H1 (cell line): ENCODE data around the gene TBC1D7. TPM values are rescaled to one million over a fixed set of nuclear protein-coding genes. Genes with fewer than 3 reads are reported as not detected.

Source experiments
- CTCF ChIA-PET: fragments of 300-600 bp; sonication (Branson Sonifier 250); formaldehyde crosslinking; loops from one replicate; lab custom pipeline; 2021; ENCODE audit not compliant: partially characterized antibody; lab: Charles Lee
- POLR2A ChIA-PET: fragments of 300-600 bp; sonication (Branson Sonifier 250); formaldehyde crosslinking; loops from one replicate; lab custom pipeline; 2021; ENCODE audit warnings: inconsistent platforms; ENCODE audit not compliant: partially characterized antibody; lab: Charles Lee
- DNase-seq, 2 experiments: peaks; one replicate each; pipeline versions ENCODE4 v3.0.0 to v3.0.0-alpha.2; 2010 to 2022; ENCODE audit warnings: low spot score in 2 of 2, low read depth in 1 of 2, mixed read lengths in 1 of 2
- FAIRE-seq: peaks from 2 replicates; lab custom pipeline; 2011; peaks lifted over from hg19 to GRCh38; lab: Jason Lieb, UNC
- H2AFZ ChIP-seq: 2 replicates; pipeline ENCODE4 v1.8.1; 2012; ENCODE audit warnings: low read length, inconsistent platforms
- H2AK5ac ChIP-seq: 2 replicates; pipeline ENCODE4 v1.6.1; 2013; ENCODE audit warnings: low read depth, low read length
- H2BK120ac ChIP-seq: replicated peaks from 2 replicates; pipeline ENCODE3; 2013; ENCODE audit warnings: low read depth, low read length, inconsistent platforms
- H2BK12ac ChIP-seq: 2 replicates; pipeline ENCODE4 v1.6.1; 2013; ENCODE audit warnings: low read depth, low read length
- H2BK15ac ChIP-seq: 2 replicates; pipeline ENCODE4 v1.6.1; 2013; ENCODE audit warnings: low read length
- H2BK20ac ChIP-seq: 2 replicates; pipeline ENCODE4 v1.6.1; 2013; ENCODE audit warnings: low read length
- H2BK5ac ChIP-seq: 2 replicates; pipeline ENCODE4 v1.6.1; 2013; ENCODE audit warnings: low read depth, low read length
- H3K14ac ChIP-seq: 2 replicates; pipeline ENCODE4 v1.6.1; 2013; ENCODE audit warnings: inconsistent platforms; ENCODE audit not compliant: insufficient read length
- H3K18ac ChIP-seq: 2 replicates; pipeline ENCODE4 v1.6.1; 2013; ENCODE audit warnings: low read length; ENCODE audit errors: extremely low read depth
- H3K23ac ChIP-seq: 2 replicates; pipeline ENCODE4 v1.6.1; 2013; ENCODE audit warnings: inconsistent platforms; ENCODE audit not compliant: insufficient read length
- H3K23me2 ChIP-seq: 2 replicates; pipeline ENCODE4 v1.6.1; 2013; ENCODE audit warnings: low read depth, low read length
- H3K27ac ChIP-seq: 2 replicates; pipeline ENCODE4 v1.6.1; 2011; ENCODE audit warnings: low read depth, low read length, inconsistent platforms
- H3K27me3 ChIP-seq, 4 experiments: replicated peaks in 1 of 4; 1 replicate in 1 of 4; 2 replicates in 3 of 4; pipeline versions ENCODE4 v1.6.1 to v1.8.1; 2011 to 2013; ENCODE audit warnings: low read length in 3 of 4, mild to moderate bottlenecking in 3 of 4, inconsistent platforms in 2 of 4, mixed read lengths in 2 of 4, moderate library complexity in 1 of 4; ENCODE audit not compliant: control insufficient read depth in 3 of 4, insufficient read depth in 3 of 4; ENCODE audit errors: extremely low read depth in 1 of 4
- H3K36me3 ChIP-seq, 4 experiments: 2 replicates each; pipeline versions ENCODE4 v1.6.1 to v1.8.1; 2011 to 2013; ENCODE audit warnings: mild to moderate bottlenecking in 4 of 4, low read length in 3 of 4, moderate library complexity in 2 of 4, control low read depth in 1 of 4, inconsistent platforms in 1 of 4; ENCODE audit not compliant: insufficient read depth in 4 of 4, control insufficient read depth in 2 of 4
- H3K4ac ChIP-seq: replicated peaks from 2 replicates; pipeline ENCODE3; 2013; ENCODE audit warnings: low read length, low read depth, mixed read lengths, inconsistent platforms; ENCODE audit not compliant: insufficient read length
- H3K4me1 ChIP-seq, 4 experiments: replicated peaks in 1 of 4; 1 replicate in 1 of 4; 2 replicates in 3 of 4; pipeline versions ENCODE4 v1.6.1 to v1.8.1; 2011 to 2013; ENCODE audit warnings: low read length in 3 of 4, inconsistent platforms in 2 of 4, mixed read lengths in 1 of 4; ENCODE audit not compliant: insufficient read depth in 4 of 4, control insufficient read depth in 3 of 4
- H3K4me2 ChIP-seq, 2 experiments: 2 replicates each; pipeline versions ENCODE4 v1.6.1 to v1.8.1; 2011 to 2013; ENCODE audit warnings: low read depth in 2 of 2, low read length in 2 of 2, control low read depth in 1 of 2, inconsistent platforms in 1 of 2, mild to moderate bottlenecking in 1 of 2; ENCODE audit not compliant: insufficient read depth in 1 of 2
- H3K4me3 ChIP-seq, 4 experiments: fragments of 200-600, 300-600 bp in 1 of 4; sonication (generic), shearing (Covaris generic), sonication (Bioruptor Twin) in 1 of 4; 2 replicates each; pipeline versions ENCODE4 v1.5.1 to v1.8.1; 2011 to 2016; ENCODE audit warnings: low read length in 4 of 4, low read depth in 3 of 4, control low read depth in 2 of 4, inconsistent platforms in 2 of 4, mild to moderate bottlenecking in 2 of 4, mixed read lengths in 1 of 4, moderate library complexity in 1 of 4; ENCODE audit not compliant: insufficient read depth in 2 of 4; ENCODE audit errors: extremely low read depth in 1 of 4
- H3K56ac ChIP-seq: replicated peaks from 2 replicates; pipeline ENCODE3; 2013; ENCODE audit warnings: low read depth, mild to moderate bottlenecking, mixed read lengths, low read length, inconsistent platforms; ENCODE audit not compliant: insufficient read length
- H3K79me1 ChIP-seq: 2 replicates; pipeline ENCODE4 v1.6.1; 2013; ENCODE audit warnings: low read depth, low read length, control low read depth
- H3K79me2 ChIP-seq, 2 experiments: 2 replicates each; pipeline versions ENCODE4 v1.6.1 to v1.8.1; 2012 to 2013; ENCODE audit warnings: low read length in 2 of 2, mild to moderate bottlenecking in 2 of 2, inconsistent platforms in 1 of 2; ENCODE audit not compliant: insufficient read depth in 2 of 2, control insufficient read depth in 1 of 2
- H3K9ac ChIP-seq, 4 experiments: replicated peaks in 1 of 4; 1 replicate in 1 of 4; 2 replicates in 3 of 4; pipeline versions ENCODE4 v1.6.1 to v1.8.1; 2011 to 2013; ENCODE audit warnings: low read depth in 3 of 4, low read length in 3 of 4, control low read depth in 2 of 4, mild to moderate bottlenecking in 2 of 4, moderate library complexity in 2 of 4, inconsistent platforms in 1 of 4; ENCODE audit errors: extremely low read depth in 1 of 4
- H3K9me3 ChIP-seq, 2 experiments: 2 replicates each; pipeline versions ENCODE4 v1.6.1 to v1.8.1; 2012 to 2013; ENCODE audit warnings: mild to moderate bottlenecking in 2 of 2, moderate library complexity in 2 of 2, control low read depth in 1 of 2, inconsistent platforms in 1 of 2, low read depth in 1 of 2, low read length in 1 of 2, mixed read lengths in 1 of 2; ENCODE audit not compliant: insufficient read depth in 2 of 2
- H4K20me1 ChIP-seq, 2 experiments: replicated peaks in 1 of 2; 2 replicates each; pipeline versions ENCODE3 to v1.8.1; 2011 to 2013; ENCODE audit warnings: inconsistent platforms in 2 of 2, low read length in 2 of 2, mild to moderate bottlenecking in 1 of 2; ENCODE audit not compliant: insufficient read depth in 2 of 2, control insufficient read depth in 1 of 2
- H4K5ac ChIP-seq: 2 replicates; pipeline ENCODE4 v1.6.1; 2013; ENCODE audit warnings: low read length, low read depth, mixed read lengths, inconsistent platforms; ENCODE audit not compliant: insufficient read length
- H4K8ac ChIP-seq: 2 replicates; pipeline ENCODE4 v1.8.0; 2013; ENCODE audit warnings: mild to moderate bottlenecking, moderate library complexity, low read length, inconsistent platforms; ENCODE audit not compliant: insufficient read depth; ENCODE audit errors: extremely low read depth
- H4K91ac ChIP-seq: replicated peaks from 2 replicates; pipeline ENCODE3; 2013; ENCODE audit warnings: low read length, mixed read lengths, inconsistent platforms; ENCODE audit not compliant: insufficient read length
- ASH2L ChIP-seq: fragments of 200-600, 300-600 bp; sonication (generic); IDR thresholded peaks from one replicate; pipeline ENCODE4 v1.7.1; 2017; ENCODE audit warnings: low read length
- CHD2 ChIP-seq: IDR thresholded peaks from 2 replicates; pipeline ENCODE4 v1.6.1; 2012; ENCODE audit warnings: low read length, improper control_type of control experiment
- HDAC6 ChIP-seq: IDR thresholded peaks from one replicate; pipeline ENCODE4 v1.7.1; 2012; ENCODE audit warnings: low read depth, mild to moderate bottlenecking, inconsistent platforms, low read length, moderate library complexity
- KDM1A ChIP-seq: fragments of 200-600, 300-600 bp; sonication (generic); IDR thresholded peaks from 2 replicates; pipeline ENCODE4 v1.7.1; 2016; ENCODE audit warnings: mild to moderate bottlenecking, low read length, borderline replicate concordance
- POU5F1 ChIP-seq: IDR thresholded peaks from 2 replicates; pipeline ENCODE4 v1.6.1; 2011; ENCODE audit warnings: low read depth, mild to moderate bottlenecking, low read length, moderate library complexity
- SUZ12 ChIP-seq: fragments of 200-600 bp; sonication (generic); IDR thresholded peaks from 2 replicates; pipeline ENCODE4 v1.6.1; 2012; ENCODE audit warnings: mild to moderate bottlenecking, inconsistent platforms, low read length, moderate library complexity, mixed read lengths
- TAF1 ChIP-seq: IDR thresholded peaks from 2 replicates; pipeline ENCODE4 v1.6.1; 2011; ENCODE audit warnings: mild to moderate bottlenecking, low read depth, low read length
- WGBS, 2 experiments: shearing (Covaris generic) in 1 of 2; methylation state at CpG; one replicate each; pipeline versions ENCODE4 v1.1.6 to v1.1.7; 2013 to 2015; ENCODE audit warnings: low lambda C conversion rate in 2 of 2, mixed read lengths in 2 of 2, inconsistent platforms in 1 of 2, low coverage in 1 of 2, missing lambda C conversion rate in 1 of 2; ENCODE audit not compliant: insufficient replicate concordance in 2 of 2, insufficient coverage in 1 of 2, insufficient read length in 1 of 2; ENCODE audit errors: extremely low coverage in 1 of 2, missing lambda C conversion rate in 1 of 2; 5-methylcytosine and 5-hydroxymethylcytosine counted together
- polyA plus RNA-seq, 7 experiments: library from polyadenylated mRNA; depleted of rRNA in 3 of 7; stranded (reverse) in 5 of 7; unstranded in 2 of 7; fragments of >200 nt in 5 of 7; fragments of 200-250 nt in 2 of 7; gene quantifications; 1 replicate in 5 of 7; 2 replicates in 1 of 7; 4 replicates in 1 of 7; pipeline versions ENCODE4 v1.2.1 to v1.2.3, GENCODE V29; 2011 to 2013; ENCODE audit warnings: missing spikeins in 2 of 7, mixed read lengths in 2 of 7
- total RNA-seq: library from RNA; stranded (reverse); fragmentation: NEBNext Ultra II Directional; extraction: Animal tissue kit (Norgen Biotek cat#: 25700); gene quantifications from 2 replicates; pipeline ENCODE4 v1.2.1, GENCODE V29; 2021

The TBC1D7 gene
- total and polyA plus RNA-seq, 2 of the 8 experiments (the other 6 are each of a cell fraction or from before 2014, with no cell fraction given), result 46.1 to 55.2 TPM

DNA sequence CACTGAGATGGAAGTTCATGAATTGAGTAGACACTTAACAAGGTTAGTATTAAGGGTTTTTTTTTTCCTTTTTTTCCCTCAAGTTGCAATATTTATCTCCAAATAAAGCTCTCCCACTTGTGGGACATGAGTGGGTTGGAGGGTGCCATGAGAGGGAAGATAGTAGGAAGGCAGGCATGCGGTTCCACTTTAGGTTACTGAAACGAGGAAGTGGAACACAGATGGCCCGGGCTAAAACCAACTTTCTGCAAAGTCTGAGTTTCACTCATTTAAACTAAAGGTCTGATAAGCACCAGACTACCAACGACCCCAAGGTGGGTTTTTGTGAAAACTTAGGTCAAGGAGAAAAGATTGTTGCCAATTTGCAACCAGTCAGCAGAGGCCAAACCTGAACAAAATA lies 42.2 kb downstream of the TBC1D7 start:
- 88% methylated on average over 4 of the region's 4 CpGs; no CpG with 5 or more reads in 1 of the 2 experiments for WGBS, 2 experiments
- H3K23ac ChIP-seq, result no peak overlapping the region
- H3K27me3 ChIP-seq, result no peaks in the 10 kb centered on the region
- no peak overlapping the region for H4K8ac ChIP-seq
- H3K4me3 ChIP-seq, result no peak overlapping the region
- peaks cover 14 to 17% of the 10 kb centered on the region in 2 experiments; a peak in 3 of 4 replicates for H3K9me3 ChIP-seq
- H3K4ac ChIP-seq, result no peak overlapping the region
- no peak overlapping the region for H3K18ac ChIP-seq
- no peak overlapping the region for H2BK20ac ChIP-seq
- ChIA-PET POLR2A (interaction anchor here (0.9 to 2.0 kb wide), 3 partner anchors 10 to 105 kb away, joined by 3 to 6 read pairs (median 4); no protein-coding TSS in a partner anchor), CTCF (interaction anchor here (1.3 kb wide), 1 partner anchor 91 kb away, joined by 4 read pairs; no protein-coding TSS in a partner anchor)
- peaks cover 0 to 5% (median 4%) of the 10 kb centered on the region in 4 experiments; a peak in 2 of 7 replicates for H3K4me1 ChIP-seq
- H2AK5ac ChIP-seq, result no peak overlapping the region
- peaks cover 0 to 2% of the 10 kb centered on the region in 2 experiments for H4K20me1 ChIP-seq
- H4K5ac ChIP-seq, result no peak overlapping the region
- no peak overlapping the region for H4K91ac ChIP-seq
- H3K79me2 ChIP-seq, result no peaks in the 10 kb centered on the region
- DNase-seq, result no peak
- H3K56ac ChIP-seq, result no peak overlapping the region
- no peak overlapping the region for H3K27ac ChIP-seq
- no peak overlapping the region for H3K4me2 ChIP-seq
- H3K9ac ChIP-seq, result no peak overlapping the region
- TF ChIP-seq POU5F1, result no peak
- TF ChIP-seq TAF1, result no peak
- no peak for TF ChIP-seq SUZ12
- no peak for TF ChIP-seq ASH2L
- no peak for TF ChIP-seq CHD2
- no peak for TF ChIP-seq KDM1A
- no peak for TF ChIP-seq HDAC6
- H3K79me1 ChIP-seq, result no peaks in the 10 kb centered on the region
- H2BK120ac ChIP-seq, result no peak overlapping the region
- FAIRE-seq, result no peak
- no peaks in the 10 kb centered on the region for H3K23me2 ChIP-seq
- H2AFZ ChIP-seq, result no peak overlapping the region
- H2BK12ac ChIP-seq, result no peak overlapping the region
- H2BK15ac ChIP-seq, result no peak overlapping the region
- no peak overlapping the region for H3K14ac ChIP-seq
- peaks cover 0 to 48% (median 13%) of the 10 kb centered on the region in 4 experiments; a peak in 2 of 8 replicates for H3K36me3 ChIP-seq
- H2BK5ac ChIP-seq, result no peak overlapping the region
